Cardiac septum (tissue), 1 donor: Measurements from ENCODE around the gene SNX9. TPM values are rescaled to one million over a fixed set of nuclear protein-coding genes. Genes with fewer than 3 reads are reported as not detected.
"Not testable (repeated sequence)": the region's sequence is repeated elsewhere in the genome, so short reads cannot be mapped to it uniquely, and the experiment has no call there.

Source experiments
- DNase-seq: peaks from one replicate; pipeline ENCODE4 v3.0.0-alpha.2; 2020; ENCODE audit warnings: low spot score
- intact Hi-C: fragments of 100-400 bp; cut with DNase I; formaldehyde crosslinking; loops from one replicate; pipeline ENCODE4 v1.14.0; 2022
- total RNA-seq: library from RNA; stranded (reverse); fragmentation: NEBNext Ultra II Directional; extraction: Animal tissue kit (Norgen Biotek cat#: 25700); gene quantifications from one replicate; pipeline ENCODE4 v1.2.1, GENCODE V29; 2021
- donor health status: DM: no; HTN: no; CAD: no.

The SNX9 gene
- total RNA-seq, 1 donor from 2014 or later: 34.2 TPM

- DNase-seq: no peak
- intact Hi-C loops: no loop called here
These were observed 54.8 kb downstream of the SNX9 start for GRCh38 chr6:157877573-157878438.

DNA sequence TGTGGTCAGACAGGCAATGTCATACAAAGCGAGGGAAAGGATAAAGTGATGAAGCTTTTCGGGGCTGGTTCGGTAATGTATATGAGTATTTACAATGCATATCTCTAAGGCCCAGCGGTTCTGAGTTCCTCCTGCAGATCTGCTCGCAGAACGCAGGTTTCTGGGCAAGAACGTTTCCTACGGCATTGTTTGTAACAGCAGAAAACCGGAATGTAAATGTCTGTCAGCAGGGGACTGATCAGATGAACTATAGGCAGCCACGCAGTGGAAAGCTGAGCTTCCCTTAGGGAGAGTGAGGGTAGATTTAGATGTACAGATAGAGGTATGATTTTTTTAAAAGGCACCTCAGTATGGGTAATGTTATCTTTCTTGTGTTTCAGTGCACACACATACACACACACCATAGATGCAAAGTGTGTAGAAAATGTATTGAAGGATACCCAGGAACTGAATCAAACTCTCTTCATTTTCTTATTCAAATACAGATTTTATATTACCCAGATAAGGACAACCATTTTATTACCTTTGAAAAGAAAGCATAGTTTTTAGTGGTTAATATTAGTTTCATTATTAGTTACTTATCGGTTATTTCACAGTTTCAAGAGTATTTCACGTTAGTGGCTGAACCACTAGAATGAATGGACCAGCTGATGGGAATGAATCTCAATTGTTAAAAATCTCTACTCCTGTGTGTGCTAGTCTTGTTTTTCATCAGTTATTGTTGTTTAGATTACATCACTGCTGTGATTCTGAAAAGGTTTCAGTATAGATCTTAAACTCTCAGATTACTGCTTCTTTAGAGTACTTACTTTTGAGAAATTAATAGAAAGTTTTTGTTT lies 56.2 kb downstream of the SNX9 start:
- intact Hi-C loops: no loop called here
- no peak for DNase-seq

DNA sequence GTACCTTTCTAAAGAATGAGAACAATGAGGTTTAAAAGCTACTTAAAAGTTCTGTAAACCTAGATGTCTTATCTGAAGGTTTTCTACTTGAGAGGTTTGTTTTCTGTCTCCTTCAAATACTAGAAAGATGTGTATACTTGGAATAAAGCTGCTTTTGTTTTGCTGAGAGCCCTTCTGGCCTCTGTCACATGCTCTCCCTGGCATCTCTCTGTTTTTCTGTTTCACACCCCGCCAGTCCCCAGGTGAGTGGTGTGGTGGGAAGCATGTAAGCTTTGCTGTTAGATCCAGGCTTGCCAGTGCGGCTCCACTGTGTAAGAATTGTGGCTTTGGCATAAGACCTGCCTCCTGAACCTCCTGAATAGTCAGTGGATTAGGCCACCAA lies 56.8 kb downstream of the SNX9 start:
- intact Hi-C loops: no loop called here
- DNase-seq: no peak

GRCh38 chr6:157880534-157880933 lies 57.5 kb downstream of the SNX9 start:
- intact Hi-C loops: no loop called here
- no peak for DNase-seq

DNA sequence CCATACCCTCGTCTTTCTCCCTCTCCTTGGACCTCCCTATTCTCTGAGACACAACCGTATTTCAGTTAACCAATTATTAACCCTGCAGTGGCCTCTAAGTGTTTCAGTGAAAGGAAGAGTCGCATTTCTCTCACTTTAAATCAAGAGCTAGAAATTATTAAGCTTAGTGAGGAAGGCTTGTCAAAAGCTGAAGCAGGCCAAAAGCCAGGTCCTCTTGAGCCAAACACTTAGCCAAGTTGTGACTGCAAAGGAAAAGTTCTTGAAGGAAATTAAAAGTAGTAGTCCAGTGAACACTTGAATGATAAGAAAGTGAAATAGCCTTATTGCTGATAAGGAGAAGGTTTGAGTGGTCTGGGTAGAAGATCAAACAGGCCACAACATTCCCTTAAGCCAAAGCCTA lies 58.3 kb downstream of the SNX9 start:
- intact Hi-C loops: no loop called here
- DNase-seq: no peak

- intact Hi-C loops: no loop called here
- DNase-seq: no peak
These were observed 61.7 kb downstream of the SNX9 start for GRCh38 chr6:157884756-157885155.

- intact Hi-C loops: no loop called here
- DNase-seq: no peak
These were observed 62.3 kb downstream of the SNX9 start for GRCh38 chr6:157885211-157885788.

DNA sequence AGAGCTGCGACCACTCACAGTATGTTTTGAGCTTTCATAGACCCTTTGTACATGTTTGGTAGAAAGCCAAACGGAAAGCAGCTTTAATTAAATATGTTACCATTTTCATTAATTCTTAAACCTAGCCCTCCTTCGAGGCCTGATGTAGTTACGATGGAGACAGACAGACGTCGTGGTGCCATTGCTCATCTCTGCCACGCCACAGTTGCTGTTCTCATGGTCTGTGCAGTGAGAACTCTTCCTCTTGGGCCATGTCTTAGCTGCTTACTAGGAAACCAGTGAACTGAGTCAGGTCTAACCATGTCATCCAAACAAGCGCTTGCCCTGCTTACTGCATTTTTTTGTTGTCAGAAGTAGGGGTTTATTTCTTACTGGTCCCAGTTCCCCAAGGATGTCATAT lies 62.8 kb downstream of the SNX9 start:
- no peak for DNase-seq
- intact Hi-C loops: no loop called here

DNA sequence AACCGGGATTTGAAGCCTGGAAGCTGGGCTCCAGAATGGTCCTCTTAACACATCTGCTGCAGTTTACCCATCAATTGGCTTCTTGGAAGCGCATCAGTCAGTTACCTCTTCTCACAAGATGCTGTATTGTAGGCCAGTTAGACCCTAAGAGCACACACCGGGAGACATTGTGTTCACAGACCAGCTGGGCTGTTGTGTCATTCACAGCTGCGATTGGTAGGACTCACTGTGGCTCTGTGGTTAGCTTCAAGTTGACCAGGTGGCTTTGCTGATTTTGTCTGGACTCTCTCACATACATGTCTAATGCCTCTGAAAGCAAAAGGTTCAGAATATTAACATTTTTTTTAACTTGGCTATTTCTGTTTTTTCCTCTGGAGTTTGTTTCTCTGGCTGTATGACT lies 64.8 kb downstream of the SNX9 start:
- intact Hi-C loops: no loop called here
- no peak for DNase-seq

DNA sequence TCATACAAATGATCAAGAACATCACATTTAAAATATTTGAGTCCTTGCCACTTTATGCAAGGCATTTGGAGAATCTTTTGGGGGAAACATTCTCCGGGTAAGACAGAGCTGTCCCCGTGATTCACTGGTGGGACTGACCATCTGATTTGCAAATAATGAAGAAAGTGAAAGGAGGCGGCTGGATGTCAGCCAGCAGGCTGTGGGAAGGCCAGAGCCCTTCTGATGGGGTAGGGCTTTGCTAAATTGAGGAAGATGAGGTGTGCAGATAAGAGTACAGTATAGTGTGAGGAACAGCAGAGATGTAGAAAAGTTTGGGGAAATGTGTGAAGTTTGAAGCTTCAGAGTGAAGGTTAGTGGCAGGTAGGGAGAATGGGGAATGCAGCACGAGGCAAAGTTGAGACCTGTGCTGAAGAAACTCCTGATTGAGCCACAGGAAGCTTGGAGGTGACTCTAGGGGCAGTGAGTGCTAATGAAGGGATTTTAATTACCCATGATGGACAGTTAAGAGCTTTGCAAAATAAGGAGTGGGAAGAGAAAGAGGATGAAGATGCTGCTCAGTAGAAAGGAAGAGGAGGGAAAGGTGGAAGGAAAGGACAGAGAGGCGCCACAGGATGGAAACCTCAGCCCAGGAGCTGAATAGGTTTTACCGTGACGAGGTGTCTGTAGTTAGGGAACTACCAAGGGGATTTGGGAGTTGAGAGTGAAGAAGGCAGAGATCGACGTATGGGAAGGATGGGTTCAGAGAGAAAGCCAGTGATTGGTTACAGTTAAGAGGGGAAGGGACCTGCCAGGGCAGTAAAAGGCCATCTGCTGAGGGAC lies 68.7 kb downstream of the SNX9 start:
- intact Hi-C loops: no loop called here

DNA sequence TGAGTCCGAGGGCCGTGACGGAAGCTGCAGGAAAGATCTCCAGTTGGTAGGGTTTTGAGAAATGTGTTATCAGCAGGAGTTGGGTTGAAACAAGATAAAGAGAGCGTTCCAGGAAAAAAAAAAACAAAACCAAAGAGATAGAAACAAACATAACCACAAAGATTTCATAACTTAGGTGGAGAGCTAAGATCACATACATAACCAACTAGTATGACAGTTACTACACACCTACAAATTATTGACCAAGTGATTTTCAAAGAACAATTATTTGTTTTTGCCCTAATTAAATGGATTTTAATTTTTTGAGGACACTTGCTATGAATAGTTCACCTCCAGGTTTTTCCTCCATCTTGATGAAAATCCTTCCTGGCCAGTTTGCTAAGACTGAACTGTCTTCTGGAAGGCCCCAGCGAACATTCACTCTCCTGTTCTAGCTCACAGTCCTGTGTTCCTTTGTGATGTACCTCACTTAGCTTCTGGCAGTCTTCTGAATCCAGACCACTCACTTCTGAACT lies 69.4 kb downstream of the SNX9 start:
- intact Hi-C loops: no loop called here
- no peak for DNase-seq

More for the DNA sequence above, 68.7 kb downstream of the SNX9 start:
- DNase-seq: no peak

- intact Hi-C loops: no loop called here
- no peak for DNase-seq
These were observed 70.2 kb downstream of the SNX9 start for GRCh38 chr6:157893238-157893637.

DNA sequence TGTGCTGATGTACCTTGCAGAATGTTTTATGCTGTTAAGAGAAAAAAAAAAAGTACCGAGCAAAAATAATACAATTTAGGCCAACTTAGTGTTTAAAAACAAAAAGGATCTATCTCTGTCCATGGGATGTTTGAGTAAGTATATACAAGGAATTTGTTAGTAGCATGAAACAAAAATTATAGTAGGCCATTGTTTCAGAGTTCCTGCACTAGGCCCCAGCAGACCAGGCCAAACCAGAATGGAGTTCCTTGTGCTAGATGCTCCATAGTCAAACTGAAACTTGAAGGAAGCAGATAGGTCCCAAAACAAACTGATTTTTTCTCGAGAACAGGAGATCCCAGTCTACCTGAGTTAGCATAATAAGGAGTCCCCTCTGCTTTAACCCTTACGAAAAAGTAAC lies 72.5 kb downstream of the SNX9 start:
- intact Hi-C loops: no loop called here
- DNase-seq: no peak

- intact Hi-C loops: no loop called here
- no peak for DNase-seq
These were observed 73.9 kb downstream of the SNX9 start for GRCh38 chr6:157896932-157897331.

- DNase-seq: no peak
- intact Hi-C loops: no loop called here
These were observed 75.1 kb downstream of the SNX9 start for GRCh38 chr6:157898169-157898568.

- intact Hi-C loops: no loop called here
These were observed 75.6 kb downstream of the SNX9 start for GRCh38 chr6:157898640-157899039.

DNA sequence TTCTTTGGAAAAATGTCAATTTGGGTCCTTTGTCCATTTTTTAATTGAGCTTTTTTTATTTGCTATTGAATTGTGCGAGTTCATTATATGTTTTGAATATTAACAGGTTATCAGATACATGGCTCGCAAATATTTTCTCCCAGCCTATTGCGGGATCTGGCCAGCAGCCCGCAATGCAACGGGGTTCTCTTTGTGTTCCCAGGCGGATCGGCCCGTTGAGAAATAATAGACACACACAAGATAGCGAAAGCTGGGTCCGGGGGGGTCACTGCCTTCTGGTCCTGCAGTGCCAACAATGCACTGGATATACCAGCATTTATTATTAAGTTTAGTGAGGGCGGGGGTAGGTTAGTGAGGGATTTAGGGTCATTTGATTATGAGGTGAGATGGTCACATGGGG lies 77.2 kb downstream of the SNX9 start:
- DNase-seq, intact Hi-C loops: not testable (repeated sequence)

More at GRCh38 chr6:157898640-157899039, 75.6 kb downstream of the SNX9 start:
- no peak for DNase-seq

DNA sequence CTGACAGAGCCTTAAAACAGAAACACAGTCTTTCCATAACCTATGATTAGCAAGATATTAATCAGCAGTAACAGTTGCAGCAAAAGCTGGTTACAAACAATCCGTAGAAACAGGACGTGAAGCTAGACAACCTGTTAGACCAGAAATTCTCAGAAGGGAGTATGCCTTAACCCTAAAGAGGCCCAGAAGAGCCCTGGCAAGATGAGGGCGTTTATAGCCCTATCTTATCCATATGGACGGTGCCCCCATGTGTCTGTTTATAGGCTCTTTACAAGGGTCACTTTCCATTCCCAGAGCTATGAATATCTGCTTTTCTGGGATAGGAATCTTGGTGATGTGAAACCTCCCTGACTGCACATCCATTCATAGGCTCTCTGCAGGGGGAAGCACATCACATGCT lies 77.7 kb downstream of the SNX9 start:
- DNase-seq, intact Hi-C loops: not testable (repeated sequence)

DNA sequence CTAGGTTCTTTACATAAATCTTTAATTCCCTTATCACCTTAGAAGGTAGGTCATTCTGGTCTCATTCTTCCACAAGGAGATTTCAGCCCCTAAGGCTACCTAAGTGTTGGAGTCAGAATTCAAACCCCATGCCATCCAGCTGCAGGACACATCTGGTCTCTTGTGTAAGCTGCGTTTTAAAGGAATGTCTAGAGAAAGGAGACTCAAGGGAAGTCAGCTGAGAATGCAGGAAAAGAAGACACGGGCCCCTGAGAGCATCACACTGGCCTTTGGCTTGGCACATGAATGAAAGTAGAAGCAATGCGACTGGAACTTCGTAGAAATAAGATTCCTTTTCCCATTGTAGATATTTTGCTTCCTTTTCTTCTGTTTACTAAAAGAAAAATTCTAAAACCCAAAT lies 82.0 kb downstream of the SNX9 start:
- intact Hi-C loops: no loop called here
- DNase-seq: no peak
